Stomach (tissue), 4 donors: ENCODE measurements around the gene TP73.

Experiments used
- CTCF ChIP-seq, 7 experiments: fragments of 450-650 bp in 4 of 7; fragments of 200-600 bp in 3 of 7; sonication (generic) in 3 of 7; IDR thresholded peaks; one replicate each; pipeline ENCODE4 v1.5.1; 2016 to 2019; ENCODE audit warnings: antibody characterized with exemption in 7 of 7, control low read depth in 2 of 7, mild to moderate bottlenecking in 1 of 7
- POLR2AphosphoS5 ChIP-seq, 3 donors: sonication (generic); formaldehyde crosslinking; IDR thresholded peaks; one replicate each; pipeline ENCODE4 v1.6.1; 2016; ENCODE audit warnings: antibody characterized with exemption in 3 of 3

- TF ChIP-seq CTCF (IDR thresholded peaks at IDR 0.05) (no peak), POLR2AphosphoS5 (IDR thresholded peaks at IDR 0.05) (no peak)
These were observed 122.1 kb downstream of the TP73 start for GRCh38 chr1:3774276-3774945.
